ENCODE data around the gene CKAP4.

The CKAP4 gene

DNA sequence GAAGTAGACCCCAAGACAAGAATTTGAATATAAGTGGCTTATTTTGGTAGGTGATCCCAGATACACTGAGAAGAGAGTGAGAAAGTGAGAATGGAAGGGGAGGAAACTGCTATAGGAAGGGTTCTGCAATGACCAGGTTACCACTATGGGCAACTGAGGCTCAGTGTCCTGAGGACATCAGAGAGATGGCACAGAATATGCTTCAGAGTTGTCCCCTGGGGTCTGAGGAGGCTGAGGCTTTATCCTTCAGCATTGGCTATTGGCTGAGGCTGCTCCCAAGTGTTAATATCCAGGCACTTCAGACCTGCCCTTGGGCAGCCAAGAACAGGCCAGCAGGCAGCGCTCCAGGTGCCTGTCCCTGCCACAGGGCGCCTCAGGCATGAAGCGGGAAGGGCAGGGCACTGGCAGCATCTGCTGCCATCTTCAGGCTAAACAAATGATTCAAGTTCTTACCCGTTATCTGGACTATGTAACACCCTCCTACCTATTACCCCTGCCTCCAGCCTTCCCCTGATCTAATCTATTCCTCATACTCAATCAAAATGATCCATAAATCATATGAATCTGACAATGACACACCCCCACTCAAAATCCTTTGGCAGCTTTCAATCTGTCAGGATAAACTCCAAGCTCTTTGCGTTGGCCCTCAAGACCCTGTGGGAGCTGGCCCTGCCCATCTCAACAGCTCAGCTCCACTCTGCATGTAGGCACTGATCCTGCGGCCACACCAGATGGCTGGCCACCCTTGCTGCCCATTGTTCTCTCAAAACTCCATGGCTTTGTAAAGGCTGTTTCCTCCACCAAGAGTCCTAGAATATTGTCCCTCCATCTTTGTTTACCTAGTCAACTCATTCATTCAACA lies 42.4 kb downstream of the CKAP4 start:
- in situ Hi-C loops (cut with MboI; ENCODE audit: low sequenced_read_pairs): no loop called here

DNA sequence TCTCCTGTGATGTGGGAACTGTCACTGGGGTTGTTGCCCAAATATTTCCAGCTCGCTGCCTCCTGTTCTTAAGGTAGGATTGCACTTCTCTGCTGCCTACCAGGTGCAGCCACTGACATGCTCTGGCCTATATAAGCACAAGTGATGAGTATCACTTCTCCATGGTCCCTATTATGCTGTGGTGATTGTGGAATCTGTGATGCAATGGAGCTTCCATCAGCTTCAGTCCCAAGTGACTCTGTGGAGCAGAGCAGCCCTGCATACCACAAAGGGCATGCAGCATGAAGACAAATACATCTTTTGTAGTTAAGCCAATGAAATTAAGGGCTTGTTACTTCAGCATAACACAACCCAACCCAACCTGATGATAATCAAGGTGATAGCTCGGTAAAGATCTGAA lies 43.5 kb downstream of the CKAP4 start:
- in situ Hi-C loops (cut with MboI; ENCODE audit: low sequenced_read_pairs): no loop called here

DNA sequence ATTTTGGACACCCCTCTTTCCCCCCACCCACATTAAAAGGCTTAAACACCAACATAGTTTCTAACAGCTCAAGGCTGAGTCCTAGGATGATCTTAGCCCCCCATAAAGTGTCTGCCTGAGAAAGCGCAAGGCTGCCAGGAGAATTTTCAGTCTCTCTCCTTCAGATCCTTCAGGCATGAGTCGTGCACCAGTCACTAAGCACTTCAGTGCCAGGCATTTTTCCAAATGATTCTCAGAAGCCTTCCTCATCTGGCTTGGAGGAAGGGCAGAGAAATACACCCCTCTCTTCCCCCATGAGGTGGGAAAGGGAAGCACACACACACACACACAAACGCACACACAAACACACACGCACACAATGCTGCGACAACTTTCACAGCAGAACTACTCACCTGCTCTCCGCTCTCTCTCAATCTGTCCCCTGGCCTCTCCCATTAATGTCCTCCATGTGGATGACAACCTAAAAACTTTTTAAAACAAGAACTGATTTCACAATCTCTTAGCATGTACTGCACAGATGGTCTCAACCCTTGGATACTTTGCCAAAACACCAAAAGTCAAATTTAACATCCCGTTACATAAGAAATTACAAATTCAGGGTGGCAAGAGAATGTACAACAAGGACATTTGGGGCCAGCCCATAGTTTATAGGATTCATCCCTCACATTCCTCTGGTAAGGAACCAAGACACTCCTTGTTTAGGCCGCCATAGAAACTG lies 49.8 kb downstream of the CKAP4 start:
- in situ Hi-C loops (cut with MboI; ENCODE audit: low sequenced_read_pairs): no loop called here

DNA sequence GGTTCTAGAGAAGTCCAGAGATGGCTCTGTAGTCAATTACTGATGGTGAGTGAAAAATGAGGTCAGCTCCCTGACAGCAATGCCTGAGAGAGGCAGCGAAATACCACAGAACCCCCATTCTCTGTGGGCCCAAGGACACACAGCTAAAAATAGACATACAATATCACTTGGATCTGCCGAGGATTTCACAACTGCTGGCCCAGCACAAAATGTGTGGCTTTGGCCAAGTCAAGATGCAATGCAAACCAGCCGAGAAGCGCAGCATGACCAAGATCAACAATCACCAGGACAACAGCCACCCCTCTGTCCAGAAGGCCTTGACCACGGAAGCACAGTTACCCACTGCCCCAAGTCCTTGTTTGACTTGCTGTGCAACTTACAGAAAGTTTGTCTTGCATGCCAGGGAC lies 52.2 kb downstream of the CKAP4 start:
- in situ Hi-C loops (cut with MboI; ENCODE audit: low sequenced_read_pairs): no loop called here

DNA sequence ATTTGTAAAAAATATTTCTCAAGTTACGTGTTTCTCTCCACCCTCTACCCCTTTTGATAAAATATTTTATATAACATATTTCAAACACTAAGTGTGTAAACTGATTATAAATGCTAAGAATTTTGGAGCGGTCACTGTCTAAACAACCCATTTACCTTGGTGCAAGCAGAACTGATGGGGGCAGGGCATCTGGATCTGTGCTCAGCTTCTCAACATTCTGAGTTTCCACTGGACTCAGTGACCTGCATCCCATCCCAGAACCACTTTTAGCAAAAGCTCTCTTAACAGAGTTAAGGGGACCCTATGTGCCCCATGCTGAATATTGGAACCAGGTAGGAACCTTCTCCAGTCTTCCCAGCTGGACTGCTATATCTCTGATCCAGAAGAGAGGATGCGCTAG lies 53.5 kb downstream of the CKAP4 start:
- in situ Hi-C loops (cut with MboI; ENCODE audit: low sequenced_read_pairs): no loop called here

DNA sequence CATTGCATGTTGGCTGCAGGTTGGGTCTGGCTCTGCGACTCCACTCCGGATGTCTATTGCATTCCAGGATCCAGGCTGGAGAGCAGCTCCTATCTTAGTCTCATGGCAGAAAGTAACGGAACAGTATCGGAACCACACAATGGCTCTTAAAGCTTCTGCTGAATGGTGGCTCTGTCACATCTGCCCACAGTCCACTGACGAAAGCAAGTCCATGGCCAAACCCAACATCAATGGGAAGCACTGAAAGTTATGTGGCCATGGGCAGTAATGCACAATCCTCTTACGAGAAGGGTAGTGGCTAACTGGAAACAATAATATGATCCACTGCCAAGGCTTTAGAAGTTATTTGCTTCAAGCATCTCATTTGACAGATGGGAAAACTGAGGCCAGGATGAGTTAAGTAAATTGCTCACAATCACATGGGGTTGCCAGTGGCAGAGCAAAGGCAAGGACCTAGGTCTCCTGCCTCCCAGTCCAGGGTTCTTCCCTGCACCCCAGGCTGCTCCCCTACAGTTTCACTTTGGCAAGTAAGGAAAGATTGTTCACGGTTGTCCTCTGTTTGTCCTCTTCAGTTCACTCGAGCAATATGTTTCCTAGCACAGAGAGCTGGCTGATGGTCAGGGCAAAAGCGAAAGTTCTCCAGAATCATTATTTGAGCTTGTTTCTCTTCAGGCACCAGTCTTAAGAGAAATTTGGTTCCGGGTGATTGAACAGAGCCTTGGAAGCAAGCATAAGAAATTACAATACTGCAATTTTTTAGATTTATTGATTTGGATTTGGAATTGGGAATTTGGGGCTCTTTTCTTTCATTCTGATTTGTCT lies 54.2 kb downstream of the CKAP4 start:
- in situ Hi-C loops (cut with MboI; ENCODE audit: low sequenced_read_pairs): no loop called here

DNA sequence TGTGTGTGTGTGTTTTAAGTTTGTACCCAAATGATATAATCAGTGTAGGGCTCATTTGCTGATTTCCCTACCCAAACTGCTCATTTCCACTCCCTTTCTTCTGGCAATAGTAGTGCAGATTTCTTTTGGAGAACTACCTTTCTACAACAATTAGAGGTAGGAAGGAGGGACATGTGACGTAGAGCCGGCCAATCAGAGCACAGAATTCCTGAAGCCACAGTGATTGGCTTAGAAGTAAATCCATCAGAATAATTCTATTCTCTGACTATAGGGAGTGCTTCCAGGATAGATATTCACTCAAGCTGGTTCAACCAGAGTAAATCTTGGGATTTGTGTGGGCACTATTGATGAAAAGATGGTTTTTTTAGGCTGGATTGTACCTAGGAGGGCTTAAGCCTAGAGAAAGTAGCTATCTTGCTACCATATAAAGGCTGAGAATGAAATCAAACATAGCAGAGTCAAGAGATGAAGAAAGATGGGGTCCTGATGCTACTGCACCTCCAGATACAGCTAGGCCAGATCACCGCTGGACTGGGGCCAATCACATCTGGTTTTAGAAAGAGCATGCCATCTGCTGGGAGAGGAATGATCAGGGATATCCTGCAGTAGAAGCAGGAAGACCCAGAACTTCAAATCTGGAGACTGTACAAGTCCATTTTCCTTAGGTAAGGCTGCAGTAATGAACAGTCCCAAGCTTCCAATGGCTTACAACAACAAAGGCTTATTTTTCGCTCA lies 55.0 kb downstream of the CKAP4 start:
- in situ Hi-C loops (cut with MboI; ENCODE audit: low sequenced_read_pairs): no loop called here

DNA sequence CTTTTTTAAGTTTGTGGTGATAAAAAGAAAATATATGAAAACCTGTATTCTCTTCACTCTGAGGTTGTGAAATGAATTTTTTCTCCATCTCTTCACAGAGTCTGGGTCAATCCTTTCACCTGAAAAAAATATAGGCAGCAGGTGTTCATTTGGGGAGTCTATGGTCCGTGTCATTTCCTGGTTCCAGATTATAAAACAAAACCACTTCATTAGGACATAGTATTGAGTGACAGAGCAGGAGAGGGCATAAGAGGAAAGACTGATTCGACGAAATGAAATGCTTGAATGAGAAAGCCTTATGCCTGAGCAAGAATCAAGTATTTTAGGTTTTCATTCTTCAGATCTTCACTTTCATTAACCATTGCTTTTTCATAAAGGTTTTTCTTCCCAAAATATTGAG lies 57.2 kb downstream of the CKAP4 start:
- in situ Hi-C loops (cut with MboI; ENCODE audit: low sequenced_read_pairs): no loop called here

DNA sequence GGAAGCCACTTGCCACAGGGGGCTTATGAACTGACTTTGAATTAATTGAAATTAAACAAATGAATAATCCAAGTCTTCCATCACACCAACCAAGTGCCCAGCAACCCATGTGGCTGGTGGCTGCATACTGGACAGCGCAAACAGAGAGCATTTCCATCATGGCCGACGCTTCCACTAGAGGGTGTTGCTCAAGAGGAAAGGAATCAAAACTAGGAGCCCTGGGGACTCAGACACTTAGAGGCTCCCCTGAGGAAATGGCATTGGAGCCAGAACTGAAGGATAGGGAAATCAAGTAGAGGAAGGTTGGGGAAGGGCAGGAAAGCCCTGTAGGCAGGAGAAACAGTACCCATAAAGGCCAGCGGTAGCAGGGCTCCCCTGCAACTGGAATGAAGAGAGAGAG lies 58.5 kb downstream of the CKAP4 start:
- in situ Hi-C loops (cut with MboI; ENCODE audit: low sequenced_read_pairs): no loop called here

DNA sequence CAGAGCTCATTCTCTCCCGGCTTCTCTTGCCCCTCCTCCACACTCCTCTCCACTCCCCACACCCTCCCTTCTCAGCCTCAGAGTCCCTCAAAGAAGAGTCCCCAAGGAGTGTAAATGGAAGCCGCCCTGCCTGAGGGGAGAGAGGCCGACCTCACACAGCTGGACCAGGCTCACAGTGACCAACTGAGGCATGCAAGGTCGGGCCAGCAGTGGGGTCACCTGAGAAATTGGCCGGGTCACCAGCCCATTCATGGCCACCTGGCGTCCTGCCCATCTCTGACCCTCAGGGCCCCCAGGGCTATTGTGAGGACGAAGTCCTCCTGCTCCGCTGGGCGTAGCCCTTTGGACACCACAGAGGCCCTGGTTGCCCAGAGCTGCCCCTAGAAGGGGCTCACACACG lies 59.6 kb downstream of the CKAP4 start:
- in situ Hi-C loops (cut with MboI; ENCODE audit: low sequenced_read_pairs): no loop called here
